K562 (cell line): ENCODE data around the gene HADHA. TPM values are rescaled to one million over a fixed set of nuclear protein-coding genes. Genes with fewer than 3 reads are reported as not detected.

Experiments
- CC2D1A ChIP-seq: fragments of 450-650 bp; IDR thresholded peaks from 2 replicates; pipeline ENCODE4 v1.6.1; 2017; ENCODE audit warnings: mild to moderate bottlenecking
- CREB1 ChIP-seq, 2 experiments: sonication (generic) in 1 of 2; formaldehyde crosslinking in 1 of 2; IDR thresholded peaks; 2 replicates each; pipeline versions ENCODE4 v1.6.1 to v1.8.0; 2012 to 2022; ENCODE audit warnings: inconsistent platforms in 1 of 2, mild to moderate bottlenecking in 1 of 2, missing genetic modification reagents in 1 of 2, moderate library complexity in 1 of 2
- HBP1 ChIP-seq: fragments of 450-650 bp; formaldehyde crosslinking; IDR thresholded peaks from 2 replicates; pipeline ENCODE4 v1.4.0; 2022; ENCODE audit warnings: missing genetic modification characterization
- HMGN3 ChIP-seq: IDR thresholded peaks from 2 replicates; pipeline ENCODE4 v1.6.1; 2011; ENCODE audit warnings: borderline replicate concordance, low read depth, mild to moderate bottlenecking, mixed read lengths, low read length; ENCODE audit not compliant: insufficient read length; ENCODE audit errors: extremely low read depth
- IRF9 ChIP-seq: fragments of 450-650 bp; IDR thresholded peaks from 2 replicates; pipeline ENCODE4 v1.6.1; 2016; ENCODE audit warnings: missing biosample characterization, missing genetic modification characterization
- LEF1 ChIP-seq: fragments of 450-650 bp; IDR thresholded peaks from 2 replicates; pipeline ENCODE4 v1.6.1; 2016; ENCODE audit warnings: mild to moderate bottlenecking
- NFE2L1 ChIP-seq: fragments of 450-650 bp; IDR thresholded peaks from 2 replicates; pipeline ENCODE4 v1.6.1; 2016; ENCODE audit warnings: missing genetic modification characterization, low read depth, mild to moderate bottlenecking, missing compliant biosample characterization, moderate library complexity, borderline replicate concordance
- NFIX ChIP-seq: fragments of 250-450 bp; sonication (Bioruptor Pico); IDR thresholded peaks from 2 replicates; pipeline ENCODE4 v1.4.0; 2020; ENCODE audit warnings: low read depth, mild to moderate bottlenecking, moderate library complexity
- PCBP1 ChIP-seq: fragments of 200-400 bp; formaldehyde crosslinking; IDR thresholded peaks from 2 replicates; pipeline ENCODE4 v1.6.1; 2018; ENCODE audit warnings: mild to moderate bottlenecking, low read depth, low read length; ENCODE audit not compliant: poor library complexity, severe bottlenecking
- POLR2AphosphoS5 ChIP-seq: IDR thresholded peaks from 2 replicates; pipeline ENCODE4 v1.6.1; 2011; ENCODE audit warnings: mild to moderate bottlenecking, low read depth, low read length, moderate library complexity; ENCODE audit not compliant: control insufficient read depth, insufficient read depth
- TOE1 ChIP-seq, 2 experiments: fragments of 450-650 bp in 1 of 2; sonication (generic) in 1 of 2; formaldehyde crosslinking in 1 of 2; IDR thresholded peaks; 2 replicates each; pipeline versions ENCODE4 v1.7.1 to v1.8.0; 2016 to 2022; ENCODE audit warnings: borderline replicate concordance in 2 of 2, mild to moderate bottlenecking in 2 of 2, antibody characterized with exemption in 1 of 2, inconsistent platforms in 1 of 2, low read depth in 1 of 2, missing genetic modification reagents in 1 of 2, moderate library complexity in 1 of 2
- ZC3H4 ChIP-seq: sonication (generic); formaldehyde crosslinking; IDR thresholded peaks from 2 replicates; pipeline ENCODE4 v1.9.0; 2021; ENCODE audit warnings: missing genetic modification reagents, borderline replicate concordance
- ZNF140 ChIP-seq: fragments of 250-450 bp; sonication (Bioruptor Pico); IDR thresholded peaks from 2 replicates; pipeline ENCODE4 v1.8.0; 2021; ENCODE audit warnings: moderate library complexity, mild to moderate bottlenecking, inconsistent platforms
- ZNF197 ChIP-seq: fragments of 200-800 bp; sonication (Bioruptor generic); IDR thresholded peaks from 2 replicates; pipeline ENCODE4 v1.6.1; 2016; ENCODE audit warnings: low read depth, missing genetic modification characterization, missing compliant biosample characterization
- ZNF324 ChIP-seq: fragments of 250-450 bp; sonication (Bioruptor Pico); IDR thresholded peaks from 2 replicates; pipeline ENCODE4 v1.4.0; 2020; ENCODE audit warnings: mild to moderate bottlenecking
- ZNF592 ChIP-seq: fragments of 450-650 bp; IDR thresholded peaks from 2 replicates; pipeline ENCODE4 v1.6.1; 2017; ENCODE audit warnings: antibody characterized with exemption, mild to moderate bottlenecking
- polyA plus RNA-seq, 8 experiments: library from polyadenylated mRNA; depleted of rRNA in 4 of 8; stranded (reverse) in 5 of 8; unstranded in 3 of 8; fragments of >200 nt; fragmentation: Nextera tagmentation in 2 of 8; fragmentation: Illumina TruSeq in 1 of 8; extraction: Ambion mirVana in 2 of 8; extraction: Trizol in 1 of 8; gene quantifications; 2 replicates each; pipeline versions ENCODE4 v1.2.1 to v1.2.3, GENCODE V29; 2011 to 2014; ENCODE audit warnings: inconsistent platforms in 1 of 8, missing spikeins in 1 of 8
- total RNA-seq, 7 experiments: library from RNA; depleted of rRNA in 6 of 7; stranded (reverse); fragments of >200 nt in 6 of 7; fragmentation: Illumina TruSeq in 2 of 7; extraction: Trizol in 2 of 7; gene quantifications; 2 replicates each; pipeline versions ENCODE4 v1.2.1 to v1.2.3, GENCODE V29; 2011 to 2021; ENCODE audit warnings: low replicate concordance in 1 of 7

The HADHA gene
- total and polyA plus RNA-seq, 9 of the 15 experiments (the other 6 are each of a cell fraction or from before 2014, with no cell fraction given): 145 to 326 (median 202) TPM

GRCh38 chr2:26243470-26244308 is 743 bp downstream of the HADHA start (continued):
- TF ChIP-seq ZNF592: 0 out of 2 replicates have a peak, but pooled peaks have one; percentile 0
- TF ChIP-seq NFE2L1 (tag): no peak
- TF ChIP-seq LEF1: no peak
- TF ChIP-seq ZC3H4 (CRISPR knock-in tag): no peak
- no peak for TF ChIP-seq ZNF197
- no peak for TF ChIP-seq TOE1 (IDR thresholded peaks at IDR 0.05; ENCODE audit: borderline replicate concordance)
- TF ChIP-seq TOE1 (CRISPR knock-in tag; IDR thresholded peaks at IDR 0.05; ENCODE audit: borderline replicate concordance, low read depth): no peak
- TF ChIP-seq HBP1 (CRISPR knock-in tag): no peak
- TF ChIP-seq ZNF324 (CRISPR knock-in tag): no peak
- no peak for TF ChIP-seq NFIX (CRISPR knock-in tag)
- TF ChIP-seq POLR2AphosphoS5: peak; percentile 13; the same call in 1 of the 2 replicates
- TF ChIP-seq ZNF140 (CRISPR knock-in tag): no peak
- no peak for TF ChIP-seq IRF9 (tag)
- TF ChIP-seq CC2D1A: no peak; the same call in 1 of the 2 replicates
- no peak for TF ChIP-seq PCBP1
- TF ChIP-seq CREB1 (IDR thresholded peaks at IDR 0.05): no peak
- TF ChIP-seq CREB1 (CRISPR knock-in tag; IDR thresholded peaks at IDR 0.05): no peak
- TF ChIP-seq HMGN3: no peak
